Breast epithelium (tissue), 4 donors: Measurements from ENCODE around the gene NAT9. TPM values are rescaled to one million over a fixed set of nuclear protein-coding genes. Genes with fewer than 3 reads are reported as not detected.

Source experiments
- DNase-seq, 2 donors: peaks; one replicate each; pipeline ENCODE4 v3.0.0-alpha.2; 2019; ENCODE audit warnings: low spot score in 2 of 2
- H3K27ac ChIP-seq, 2 donors: fragments of 200-600 bp; sonication (generic) in 1 of 2; one replicate each; pipeline ENCODE4 v1.5.1; 2016 to 2019; ENCODE audit warnings: mild to moderate bottlenecking in 1 of 2
- H3K27me3 ChIP-seq, 2 donors: fragments of 200-600 bp; sonication (generic) in 1 of 2; one replicate each; pipeline versions ENCODE4 v1.5.1 to v1.6.0; 2017 to 2019; ENCODE audit warnings: control low read depth in 1 of 2, mild to moderate bottlenecking in 1 of 2
- H3K36me3 ChIP-seq: fragments of 200-600 bp; one replicate; pipeline ENCODE4 v1.5.1; 2019
- H3K4me1 ChIP-seq, 2 donors: fragments of 200-600 bp; sonication (generic); one replicate each; pipeline ENCODE4 v1.5.1; 2016 to 2019; ENCODE audit warnings: control low read depth in 1 of 2
- H3K4me3 ChIP-seq, 3 donors: fragments of 200-600 bp; sonication (generic); 1 replicate in 2 of 3; 2 replicates in 1 of 3; pipeline ENCODE4 v1.5.1; 2016 to 2019; ENCODE audit warnings: mild to moderate bottlenecking in 3 of 3, moderate library complexity in 2 of 3
- H3K9me3 ChIP-seq, 2 donors: fragments of 200-600 bp; sonication (generic) in 1 of 2; one replicate each; pipeline ENCODE4 v1.5.1; 2016 to 2019; ENCODE audit warnings: control low read depth in 1 of 2
- CTCF ChIP-seq, 3 donors: fragments of 450-650 bp; IDR thresholded peaks; one replicate each; pipeline ENCODE4 v1.5.1; 2016 to 2017; ENCODE audit warnings: antibody characterized with exemption in 3 of 3, mild to moderate bottlenecking in 3 of 3, moderate library complexity in 3 of 3
- POLR2A ChIP-seq: fragments of 450-650 bp; IDR thresholded peaks from one replicate; pipeline ENCODE4 v1.6.1; 2016; ENCODE audit warnings: antibody characterized with exemption, mild to moderate bottlenecking, moderate library complexity
- POLR2AphosphoS5 ChIP-seq, 3 donors: sonication (generic); formaldehyde crosslinking; IDR thresholded peaks; one replicate each; pipeline ENCODE4 v1.6.1; 2017; ENCODE audit warnings: antibody characterized with exemption in 3 of 3
- intact Hi-C: fragments of 100-400 bp; cut with DNase I; formaldehyde crosslinking; loops from one replicate; pipeline ENCODE4 v1.15.1; 2023; ENCODE audit warnings: low total_unique reads
- total RNA-seq, 3 donors: library from RNA; depleted of rRNA; stranded (reverse); fragments of >200 nt; gene quantifications; one replicate each; pipeline ENCODE4 v1.1.0, GENCODE V29; 2016

NAT9 gene
- total RNA-seq, 3 donors from 2014 or later, result 20.6 to 41.3 (median 40.0) TPM

GRCh38 chr17:74748529-74749278 lies 27.4 kb downstream of the NAT9 start, which contains the start of gene NHERF1:
Gene NHERF1, plus strand, starts transcription at chr17:74748628. Its CDS starts 219 bp downstream, at chr17:74748847.
- intact Hi-C loops, result loop anchor here (2.0 kb wide), 1 partner anchor 122 kb away; no protein-coding TSS in a partner anchor
- Histone ChIP-seq H3K27ac (peak within 1 kb of the TSS; percentile 82 to 89), H3K9me3 (no peaks in the 10 kb centered on the region), H3K36me3 (no peaks in the 10 kb centered on the region), H3K27me3 (no peaks in the 10 kb centered on the region), H3K4me3 (peak within 1 kb of the TSS; percentile 81 to 93 (median 90)), H3K4me1 (peaks cover 0 to 4% of the 10 kb centered on the region in 2 donors)
- peak; percentile 95 to 96 for DNase-seq
- TF ChIP-seq CTCF (IDR thresholded peaks at IDR 0.05) (peak in 1 of 3 donors; percentile 27), POLR2AphosphoS5 (IDR thresholded peaks at IDR 0.05) (peak; percentile 75 to 96 (median 93)), POLR2A (peak; percentile 89)

- H3K27me3 ChIP-seq, result no peaks in the 10 kb centered on the region
- H3K9me3 ChIP-seq, result no peaks in the 10 kb centered on the region
- peak overlapping the region; percentile 64 to 89 for H3K27ac ChIP-seq
- no peak for TF ChIP-seq POLR2A
- TF ChIP-seq CTCF (IDR thresholded peaks at IDR 0.05), result peak in 1 of 3 donors; percentile 18
- intact Hi-C loops, result loop anchor here (2.0 kb wide), 1 partner anchor 123 kb away; no protein-coding TSS in a partner anchor
- DNase-seq, result no peak
- peaks cover 0 to 4% of the 10 kb centered on the region in 2 donors for H3K4me1 ChIP-seq
- peak overlapping the region; percentile 81 to 93 (median 90) for H3K4me3 ChIP-seq
- H3K36me3 ChIP-seq, result no peaks in the 10 kb centered on the region
Observed at GRCh38 chr17:74748279-74748528, 27.9 kb downstream of the NAT9 start.

GRCh38 chr17:74746922-74747321 lies 29.2 kb downstream of the NAT9 start:
- Histone ChIP-seq H3K27ac (peak overlapping the region; percentile 13 to 20), H3K36me3 (no peaks in the 10 kb centered on the region), H3K4me3 (no peak overlapping the region), H3K4me1 (peaks cover 0 to 4% of the 10 kb centered on the region in 2 donors), H3K9me3 (no peaks in the 10 kb centered on the region), H3K27me3 (peaks cover 0 to 3% of the 10 kb centered on the region in 2 donors)
- intact Hi-C loops, result no loop called here
- TF ChIP-seq CTCF (IDR thresholded peaks at IDR 0.05) (no peak), POLR2A (no peak), POLR2AphosphoS5 (IDR thresholded peaks at IDR 0.05) (no peak)
- DNase-seq, result no peak

GRCh38 chr17:74746376-74746775 lies 29.8 kb downstream of the NAT9 start:
- intact Hi-C loops, result no loop called here
- Histone ChIP-seq H3K4me1 (peaks cover 0 to 4% of the 10 kb centered on the region in 2 donors), H3K27me3 (peaks cover 0 to 6% of the 10 kb centered on the region in 2 donors), H3K27ac (no peak overlapping the region), H3K36me3 (no peaks in the 10 kb centered on the region), H3K4me3 (no peak overlapping the region), H3K9me3 (no peaks in the 10 kb centered on the region)
- TF ChIP-seq POLR2A, result no peak
- TF ChIP-seq POLR2AphosphoS5 (IDR thresholded peaks at IDR 0.05), result no peak
- TF ChIP-seq CTCF (IDR thresholded peaks at IDR 0.05), result no peak
- DNase-seq, result no peak

GRCh38 chr17:74745548-74746177 lies 30.5 kb downstream of the NAT9 start:
- no peak for TF ChIP-seq POLR2AphosphoS5 (IDR thresholded peaks at IDR 0.05)
- TF ChIP-seq CTCF (IDR thresholded peaks at IDR 0.05), result no peak
- no peak for TF ChIP-seq POLR2A
- Histone ChIP-seq H3K9me3 (no peaks in the 10 kb centered on the region), H3K27me3 (peaks cover 0 to 13% of the 10 kb centered on the region in 2 donors), H3K4me3 (no peak overlapping the region), H3K27ac (no peak overlapping the region), H3K4me1 (peaks cover 0 to 4% of the 10 kb centered on the region in 2 donors), H3K36me3 (no peaks in the 10 kb centered on the region)
- no peak for DNase-seq
- intact Hi-C loops, result loop anchor here (2.0 kb wide), 1 partner anchor 27 kb away; no protein-coding TSS in a partner anchor
